WTC11 (cell line): ENCODE data around the gene CD37.

Source experiments
- CTCF ChIP-seq: fragments of 200-600 bp; IDR thresholded peaks from 2 replicates; pipeline ENCODE4 v1.8.0; 2022; ENCODE audit warnings: antibody characterized with exemption
- E2F4 ChIP-seq: sonication (generic); formaldehyde crosslinking; IDR thresholded peaks from 2 replicates; pipeline ENCODE4 v1.8.1; 2022; ENCODE audit warnings: low read depth, mild to moderate bottlenecking, moderate library complexity, missing genetic modification reagents, borderline replicate concordance
- ELF4 ChIP-seq: sonication (generic); formaldehyde crosslinking; IDR thresholded peaks from 2 replicates; pipeline ENCODE4 v1.8.1; 2022; ENCODE audit warnings: low read depth, mild to moderate bottlenecking, moderate library complexity, missing genetic modification reagents
- FOXP1 ChIP-seq: sonication (generic); formaldehyde crosslinking; IDR thresholded peaks from 2 replicates; pipeline ENCODE4 v1.8.0; 2022; ENCODE audit warnings: missing genetic modification reagents, mild to moderate bottlenecking, moderate library complexity, borderline replicate concordance
- MYBL2 ChIP-seq: sonication (generic); formaldehyde crosslinking; IDR thresholded peaks from 2 replicates; pipeline ENCODE4 v1.8.1; 2023; ENCODE audit warnings: mild to moderate bottlenecking, moderate library complexity, missing genetic modification reagents
- NR3C1 ChIP-seq: sonication (generic); formaldehyde crosslinking; conservative IDR thresholded peaks from 2 replicates; pipeline ENCODE4 v1.8.1; 2023; ENCODE audit warnings: low read depth, mild to moderate bottlenecking, missing genetic modification reagents
- ZNF232 ChIP-seq: sonication (generic); formaldehyde crosslinking; IDR thresholded peaks from 2 replicates; pipeline ENCODE4 v1.8.0; 2022; ENCODE audit warnings: mild to moderate bottlenecking, missing genetic modification reagents
- TF ChIP-seq, protein P1 (sequence below): sonication (generic); formaldehyde crosslinking; conservative IDR thresholded peaks from 2 replicates; pipeline ENCODE4 v1.8.1; 2022; ENCODE audit warnings: mild to moderate bottlenecking, missing genetic modification reagents
- TF ChIP-seq, protein P2 (sequence below): sonication (generic); formaldehyde crosslinking; IDR thresholded peaks from 2 replicates; pipeline ENCODE4 v1.8.0; 2023; ENCODE audit warnings: missing genetic modification reagents

DNA sequence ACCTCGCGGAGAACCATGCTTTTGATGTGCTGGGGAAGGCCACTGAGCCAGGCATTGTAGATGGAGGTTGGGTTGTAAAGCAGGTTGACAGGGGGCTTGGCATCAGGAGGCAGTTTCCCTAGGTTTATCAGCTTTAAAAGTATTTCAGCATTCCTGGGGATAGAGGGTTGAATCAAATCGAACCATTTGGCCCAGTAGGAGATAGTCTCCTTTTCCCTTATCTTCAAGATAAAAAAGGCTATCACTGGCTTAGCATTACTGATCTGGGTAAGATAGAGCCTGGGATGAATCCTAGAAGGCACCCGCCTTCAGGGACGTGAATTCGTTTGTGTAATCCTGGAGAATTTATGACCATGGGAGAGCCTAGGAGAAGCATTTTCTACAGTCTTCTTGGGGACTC, 40.8 kb upstream of the CD37 start:
- TF ChIP-seq CTCF = no peak
- TF ChIP-seq, protein P1, sequence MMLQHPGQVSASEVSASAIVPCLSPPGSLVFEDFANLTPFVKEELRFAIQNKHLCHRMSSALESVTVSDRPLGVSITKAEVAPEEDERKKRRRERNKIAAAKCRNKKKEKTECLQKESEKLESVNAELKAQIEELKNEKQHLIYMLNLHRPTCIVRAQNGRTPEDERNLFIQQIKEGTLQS = no peak
- no peak for TF ChIP-seq ZNF232 (CRISPR knock-in tag)
- TF ChIP-seq MYBL2 (CRISPR knock-in tag) = no peak
- no peak for TF ChIP-seq E2F4
- no peak for TF ChIP-seq NR3C1 (CRISPR knock-in tag)
- TF ChIP-seq FOXP1 = no peak
- TF ChIP-seq, protein P2, sequence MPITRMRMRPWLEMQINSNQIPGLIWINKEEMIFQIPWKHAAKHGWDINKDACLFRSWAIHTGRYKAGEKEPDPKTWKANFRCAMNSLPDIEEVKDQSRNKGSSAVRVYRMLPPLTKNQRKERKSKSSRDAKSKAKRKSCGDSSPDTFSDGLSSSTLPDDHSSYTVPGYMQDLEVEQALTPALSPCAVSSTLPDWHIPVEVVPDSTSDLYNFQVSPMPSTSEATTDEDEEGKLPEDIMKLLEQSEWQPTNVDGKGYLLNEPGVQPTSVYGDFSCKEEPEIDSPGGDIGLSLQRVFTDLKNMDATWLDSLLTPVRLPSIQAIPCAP (CRISPR knock-in tag) = no peak
- TF ChIP-seq ELF4 = no peak
